Panc1 (cell line): ENCODE measurements around the gene SMIM29. TPM values are rescaled to one million over a fixed set of nuclear protein-coding genes. Genes with fewer than 3 reads are reported as not detected.

ENCODE experiments used
- ATAC-seq: fragments of 200-7000 bp; cut with Tn5 transposase; 2 replicates; pipeline ENCODE4 v1.9.1; 2020; ENCODE audit warnings: mild to moderate bottlenecking, moderate library complexity
- BruUV-seq: library from RNA; stranded (reverse); fragments of 400-500 nt; replicated peaks from 2 replicates; lab custom pipeline; 2021; lab: Mats Ljungman, UMichigan
- CTCF ChIA-PET: fragments of 300-600 bp; sonication (Branson Sonifier 250); formaldehyde crosslinking; loops from one replicate; lab custom pipeline; 2022; ENCODE audit warnings: antibody characterized with exemption; lab: Charles Lee
- POLR2A ChIA-PET: fragments of 300-600 bp; sonication (Branson Sonifier 250); formaldehyde crosslinking; loops from one replicate; lab custom pipeline; 2022; ENCODE audit warnings: antibody characterized with exemption; lab: Charles Lee
- DNase-seq: peaks from one replicate; pipeline ENCODE4 v3.0.0-alpha.2; 2010; ENCODE audit warnings: low read depth, low spot score
- H3K27ac ChIP-seq: 2 replicates; pipeline ENCODE4 v1.5.1; 2011; ENCODE audit warnings: mild to moderate bottlenecking, low read length, inconsistent platforms
- H3K27me3 ChIP-seq: fragments of 200-500 bp; sonication (Bioruptor generic); 2 replicates; pipeline ENCODE4 v1.6.0; 2014; ENCODE audit warnings: low read length, inconsistent platforms; ENCODE audit not compliant: control insufficient read depth, insufficient read depth
- H3K36me3 ChIP-seq: fragments of 200-500 bp; sonication (Bioruptor generic); 2 replicates; pipeline ENCODE4 v1.5.1; 2014; ENCODE audit warnings: inconsistent platforms, mild to moderate bottlenecking, low read length, moderate library complexity; ENCODE audit not compliant: control insufficient read depth, insufficient read depth
- H3K4me1 ChIP-seq: 2 replicates; pipeline ENCODE4 v1.5.1; 2011; ENCODE audit warnings: inconsistent platforms, mild to moderate bottlenecking, low read length, moderate library complexity; ENCODE audit not compliant: control insufficient read depth, insufficient read depth
- H3K4me3 ChIP-seq, 2 experiments: 2 replicates each; pipeline ENCODE4 v1.5.1; 2011 to 2012; ENCODE audit warnings: low read depth in 2 of 2, low read length in 2 of 2, mild to moderate bottlenecking in 2 of 2, inconsistent platforms in 1 of 2, moderate library complexity in 1 of 2
- H3K9me3 ChIP-seq: fragments of 200-500 bp; sonication (Bioruptor generic); 2 replicates; pipeline ENCODE4 v1.5.1; 2014; ENCODE audit warnings: low read depth, mild to moderate bottlenecking, inconsistent platforms, low read length, moderate library complexity; ENCODE audit not compliant: control insufficient read depth, insufficient read depth
- POLR2AphosphoS5 ChIP-seq: IDR thresholded peaks from 2 replicates; pipeline ENCODE4 v1.6.1; 2012; ENCODE audit warnings: mild to moderate bottlenecking, low read depth, low read length, moderate library complexity
- SIN3A ChIP-seq: IDR thresholded peaks from 2 replicates; pipeline ENCODE4 v1.6.1; 2012; ENCODE audit warnings: low read depth, mild to moderate bottlenecking, low read length, moderate library complexity, borderline replicate concordance; ENCODE audit not compliant: insufficient read depth
- TCF7L2 ChIP-seq: IDR thresholded peaks from 2 replicates; pipeline ENCODE4 v1.6.1; 2011; ENCODE audit warnings: mild to moderate bottlenecking, low read depth, low read length, inconsistent platforms
- in situ Hi-C: cut with HindIII; loops from 2 replicates; pipeline ENCODE4 v1.10.0; 2016; ENCODE audit warnings: low sequenced_read_pairs, low pct_unique_long_range_greater_than_20kb
- intact Hi-C: fragments of 100-400 bp; cut with micrococcal nuclease; formaldehyde crosslinking; loops from one replicate; pipeline ENCODE4 v1.10.0; 2022; ENCODE audit not compliant: unreplicated experiment
- total RNA-seq: library from RNA; stranded (reverse); gene quantifications from one replicate; pipeline ENCODE4 v1.2.1, GENCODE V29; 2021; ENCODE audit not compliant: unreplicated experiment
- TF ChIP-seq, protein P1 (sequence below), 2 experiments: IDR thresholded peaks; 2 replicates each; pipeline ENCODE4 v1.6.1; 2011 to 2012; ENCODE audit warnings: low read depth in 2 of 2, control low read depth in 1 of 2, low read length in 1 of 2, mild to moderate bottlenecking in 1 of 2, moderate library complexity in 1 of 2; ENCODE audit not compliant: insufficient read depth in 1 of 2
- TF ChIP-seq, protein P2 (sequence below): fragments of 450-650 bp; IDR thresholded peaks from 2 replicates; pipeline ENCODE4 v1.5.1; 2017; ENCODE audit warnings: mild to moderate bottlenecking

The SMIM29 gene
- total RNA-seq, 1 experiment from 2014 or later = 35.6 TPM

DNA sequence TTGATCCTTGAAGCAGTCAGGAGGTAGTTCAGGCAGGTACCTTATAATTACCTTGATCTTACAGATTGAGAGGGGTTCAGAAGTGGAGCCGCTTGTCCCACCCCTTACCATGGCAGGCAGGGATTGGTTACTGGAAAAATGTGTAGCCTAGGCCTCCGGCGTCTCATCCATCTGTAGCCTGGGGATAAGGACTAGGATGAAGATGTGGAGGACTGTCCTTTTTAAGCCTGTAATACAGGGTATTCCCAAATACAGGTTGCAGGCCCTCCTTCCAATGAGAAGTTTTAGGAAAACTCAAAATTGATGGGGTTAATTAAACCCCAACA lies 9.3 kb downstream of the SMIM29 start:
- intact Hi-C loops = no loop called here
- no peak for TF ChIP-seq SIN3A
- TF ChIP-seq, protein P1, sequence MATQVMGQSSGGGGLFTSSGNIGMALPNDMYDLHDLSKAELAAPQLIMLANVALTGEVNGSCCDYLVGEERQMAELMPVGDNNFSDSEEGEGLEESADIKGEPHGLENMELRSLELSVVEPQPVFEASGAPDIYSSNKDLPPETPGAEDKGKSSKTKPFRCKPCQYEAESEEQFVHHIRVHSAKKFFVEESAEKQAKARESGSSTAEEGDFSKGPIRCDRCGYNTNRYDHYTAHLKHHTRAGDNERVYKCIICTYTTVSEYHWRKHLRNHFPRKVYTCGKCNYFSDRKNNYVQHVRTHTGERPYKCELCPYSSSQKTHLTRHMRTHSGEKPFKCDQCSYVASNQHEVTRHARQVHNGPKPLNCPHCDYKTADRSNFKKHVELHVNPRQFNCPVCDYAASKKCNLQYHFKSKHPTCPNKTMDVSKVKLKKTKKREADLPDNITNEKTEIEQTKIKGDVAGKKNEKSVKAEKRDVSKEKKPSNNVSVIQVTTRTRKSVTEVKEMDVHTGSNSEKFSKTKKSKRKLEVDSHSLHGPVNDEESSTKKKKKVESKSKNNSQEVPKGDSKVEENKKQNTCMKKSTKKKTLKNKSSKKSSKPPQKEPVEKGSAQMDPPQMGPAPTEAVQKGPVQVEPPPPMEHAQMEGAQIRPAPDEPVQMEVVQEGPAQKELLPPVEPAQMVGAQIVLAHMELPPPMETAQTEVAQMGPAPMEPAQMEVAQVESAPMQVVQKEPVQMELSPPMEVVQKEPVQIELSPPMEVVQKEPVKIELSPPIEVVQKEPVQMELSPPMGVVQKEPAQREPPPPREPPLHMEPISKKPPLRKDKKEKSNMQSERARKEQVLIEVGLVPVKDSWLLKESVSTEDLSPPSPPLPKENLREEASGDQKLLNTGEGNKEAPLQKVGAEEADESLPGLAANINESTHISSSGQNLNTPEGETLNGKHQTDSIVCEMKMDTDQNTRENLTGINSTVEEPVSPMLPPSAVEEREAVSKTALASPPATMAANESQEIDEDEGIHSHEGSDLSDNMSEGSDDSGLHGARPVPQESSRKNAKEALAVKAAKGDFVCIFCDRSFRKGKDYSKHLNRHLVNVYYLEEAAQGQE (IDR thresholded peaks at IDR 0.05; ENCODE audit: insufficient read depth in 1 of 2, low read depth in 2 of 2, low read length in 1 of 2) = no peak
- TF ChIP-seq, protein P2, sequence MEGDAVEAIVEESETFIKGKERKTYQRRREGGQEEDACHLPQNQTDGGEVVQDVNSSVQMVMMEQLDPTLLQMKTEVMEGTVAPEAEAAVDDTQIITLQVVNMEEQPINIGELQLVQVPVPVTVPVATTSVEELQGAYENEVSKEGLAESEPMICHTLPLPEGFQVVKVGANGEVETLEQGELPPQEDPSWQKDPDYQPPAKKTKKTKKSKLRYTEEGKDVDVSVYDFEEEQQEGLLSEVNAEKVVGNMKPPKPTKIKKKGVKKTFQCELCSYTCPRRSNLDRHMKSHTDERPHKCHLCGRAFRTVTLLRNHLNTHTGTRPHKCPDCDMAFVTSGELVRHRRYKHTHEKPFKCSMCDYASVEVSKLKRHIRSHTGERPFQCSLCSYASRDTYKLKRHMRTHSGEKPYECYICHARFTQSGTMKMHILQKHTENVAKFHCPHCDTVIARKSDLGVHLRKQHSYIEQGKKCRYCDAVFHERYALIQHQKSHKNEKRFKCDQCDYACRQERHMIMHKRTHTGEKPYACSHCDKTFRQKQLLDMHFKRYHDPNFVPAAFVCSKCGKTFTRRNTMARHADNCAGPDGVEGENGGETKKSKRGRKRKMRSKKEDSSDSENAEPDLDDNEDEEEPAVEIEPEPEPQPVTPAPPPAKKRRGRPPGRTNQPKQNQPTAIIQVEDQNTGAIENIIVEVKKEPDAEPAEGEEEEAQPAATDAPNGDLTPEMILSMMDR = no peak
- Histone ChIP-seq H3K27ac (peak overlapping the region; percentile 90), H3K4me1 (peaks cover 64% of the 10 kb centered on the region), H3K27me3 (no peaks in the 10 kb centered on the region), H3K4me3 (peak overlapping the region; percentile 73 to 78), H3K9me3 (no peaks in the 10 kb centered on the region), H3K36me3 (peaks cover 4% of the 10 kb centered on the region; the same call in 1 of the 2 replicates)
- no TSS peak for BruUV-seq
- no peak for ATAC-seq
- CTCF ChIA-PET = no interaction called here
- POLR2A ChIA-PET = no interaction called here
- no peak for DNase-seq
- in situ Hi-C loops = no loop called here

DNA sequence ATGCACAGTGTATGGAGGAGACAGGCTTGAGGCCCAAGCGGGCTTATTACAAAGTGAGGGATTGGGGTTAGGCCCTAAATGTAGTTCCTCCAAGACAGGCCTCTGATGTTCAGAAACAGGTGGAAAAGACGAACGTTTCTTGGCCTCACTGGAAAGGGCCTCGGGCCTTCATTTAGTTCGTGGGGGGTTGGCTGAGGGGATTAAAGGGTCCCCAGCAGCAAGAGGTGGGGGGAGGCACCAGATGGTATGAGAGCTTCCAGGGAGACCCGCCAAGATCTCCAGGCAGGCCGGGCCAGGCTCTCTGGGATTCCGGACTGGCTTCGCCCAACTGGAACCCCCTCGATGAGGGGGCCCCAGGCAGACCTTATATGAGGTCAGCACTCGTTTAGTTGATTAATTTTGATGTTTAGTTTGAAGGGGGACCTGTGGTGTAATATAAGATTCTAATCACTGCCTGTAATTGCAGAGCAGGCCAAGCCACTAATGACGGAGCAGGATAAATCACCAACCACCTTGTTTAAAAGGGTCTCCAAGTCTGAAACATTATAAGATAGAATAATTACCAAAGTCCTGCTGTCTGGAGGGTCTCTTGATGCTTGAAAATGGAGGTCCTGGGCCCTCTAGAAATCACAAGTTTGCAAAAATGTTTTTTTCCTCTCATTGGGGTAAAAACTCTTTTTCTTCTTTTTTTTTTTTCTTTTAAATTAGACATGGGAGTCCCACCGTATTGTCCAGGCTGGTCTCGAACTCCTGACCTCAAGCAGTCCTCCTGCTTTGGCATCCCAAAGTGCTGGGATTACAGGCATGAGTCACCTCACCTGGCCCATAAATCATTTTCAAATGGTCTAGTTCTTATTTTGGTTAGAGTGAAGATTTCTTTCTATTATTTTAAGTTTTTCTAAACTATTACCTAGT lies 10.0 kb downstream of the SMIM29 start:
- BruUV-seq = TSS peak; percentile 77
- in situ Hi-C loops = no loop called here
- ChIA-PET CTCF (no interaction called here), POLR2A (no interaction called here)
- ATAC-seq (no peak), DNase-seq (no peak)
- H3K27ac ChIP-seq = peak overlapping the region; percentile 90
- H3K27me3 ChIP-seq = no peaks in the 10 kb centered on the region
- TF ChIP-seq, protein P1 (IDR thresholded peaks at IDR 0.05; ENCODE audit: insufficient read depth in 1 of 2, low read depth in 2 of 2, low read length in 1 of 2) = no peak
- TF ChIP-seq, protein P2 = no peak
- TF ChIP-seq SIN3A = no peak
- no peak for TF ChIP-seq POLR2AphosphoS5
- TF ChIP-seq TCF7L2 = no peak
- H3K4me3 ChIP-seq = peak overlapping the region; percentile 73 to 78
- peaks cover 4% of the 10 kb centered on the region; the same call in 1 of the 2 replicates for H3K36me3 ChIP-seq
- H3K9me3 ChIP-seq = no peaks in the 10 kb centered on the region
- peaks cover 58% of the 10 kb centered on the region for H3K4me1 ChIP-seq
- intact Hi-C loops = no loop called here
